GM10248 (cell line): ENCODE measurements around the gene DTNBP1.

Source experiments
- CTCF ChIA-PET: fragments of 300-600 bp; sonication (Branson Sonifier 250); formaldehyde crosslinking; extraction: SDS; loops from one replicate; lab custom pipeline; 2021; ENCODE audit warnings: antibody characterized with exemption; lab: Yijun Ruan, JAX
- POLR2A ChIA-PET: fragments of 350-650 bp; sonication (Branson Sonifier 250); formaldehyde crosslinking; extraction: SDS; loops from one replicate; lab custom pipeline; 2020; ENCODE audit warnings: antibody characterized with exemption; lab: Yijun Ruan, JAX
- DNase-seq: peaks from one replicate; pipeline ENCODE4 v3.0.0; 2012; ENCODE audit errors: extremely low spot score
- TF ChIP-seq, protein P1 (sequence below): IDR thresholded peaks from 2 replicates; pipeline ENCODE4 v1.5.1; 2012; ENCODE audit warnings: mild to moderate bottlenecking, low read depth; ENCODE audit errors: extremely low read depth, missing control alignments, control extremely low read depth

Gene DTNBP1

DNA sequence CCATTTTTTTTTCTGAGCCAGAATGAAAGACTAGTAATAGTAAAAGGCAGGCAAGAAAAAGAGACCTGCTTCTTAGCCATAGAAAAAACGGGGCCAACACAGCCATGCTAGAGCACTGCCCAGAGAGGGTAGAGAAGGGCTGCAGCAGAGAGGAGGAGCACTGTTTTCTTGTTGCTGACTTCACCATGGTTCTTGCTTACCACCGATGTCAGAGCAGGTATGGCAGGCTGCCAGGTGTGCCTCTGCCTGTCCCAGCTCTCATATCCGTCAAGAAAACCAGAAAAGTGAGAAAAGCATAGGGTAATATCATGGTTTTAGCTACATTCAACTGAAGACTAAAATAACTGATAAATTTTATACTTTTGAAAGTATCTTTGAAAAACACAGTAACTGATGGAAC, 60.7 kb downstream of the DTNBP1 start:
- TF ChIP-seq, protein P1, sequence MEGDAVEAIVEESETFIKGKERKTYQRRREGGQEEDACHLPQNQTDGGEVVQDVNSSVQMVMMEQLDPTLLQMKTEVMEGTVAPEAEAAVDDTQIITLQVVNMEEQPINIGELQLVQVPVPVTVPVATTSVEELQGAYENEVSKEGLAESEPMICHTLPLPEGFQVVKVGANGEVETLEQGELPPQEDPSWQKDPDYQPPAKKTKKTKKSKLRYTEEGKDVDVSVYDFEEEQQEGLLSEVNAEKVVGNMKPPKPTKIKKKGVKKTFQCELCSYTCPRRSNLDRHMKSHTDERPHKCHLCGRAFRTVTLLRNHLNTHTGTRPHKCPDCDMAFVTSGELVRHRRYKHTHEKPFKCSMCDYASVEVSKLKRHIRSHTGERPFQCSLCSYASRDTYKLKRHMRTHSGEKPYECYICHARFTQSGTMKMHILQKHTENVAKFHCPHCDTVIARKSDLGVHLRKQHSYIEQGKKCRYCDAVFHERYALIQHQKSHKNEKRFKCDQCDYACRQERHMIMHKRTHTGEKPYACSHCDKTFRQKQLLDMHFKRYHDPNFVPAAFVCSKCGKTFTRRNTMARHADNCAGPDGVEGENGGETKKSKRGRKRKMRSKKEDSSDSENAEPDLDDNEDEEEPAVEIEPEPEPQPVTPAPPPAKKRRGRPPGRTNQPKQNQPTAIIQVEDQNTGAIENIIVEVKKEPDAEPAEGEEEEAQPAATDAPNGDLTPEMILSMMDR, result no peak
- no peak for DNase-seq
- CTCF ChIA-PET, result interaction anchor here (0.8 to 2.1 kb wide), 4 partner anchors 8 to 175 kb away, joined by 3 to 6 read pairs (median 3); no protein-coding TSS in a partner anchor
- POLR2A ChIA-PET, result no interaction called here

GRCh38 chr6:15598273-15598798, 64.5 kb downstream of the DTNBP1 start:
- CTCF ChIA-PET, result no interaction called here
- TF ChIP-seq, protein P1, result no peak
- POLR2A ChIA-PET, result no interaction called here
- DNase-seq, result no peak

GRCh38 chr6:15596186-15596896, 66.5 kb downstream of the DTNBP1 start:
- ChIA-PET CTCF (interaction anchor here (0.8 to 1.4 kb wide), 3 partner anchors 10 to 14 kb away, joined by 3 to 5 read pairs (median 3); no protein-coding TSS in a partner anchor), POLR2A (no interaction called here)
- no peak for DNase-seq
- TF ChIP-seq, protein P1, result no peak

DNA sequence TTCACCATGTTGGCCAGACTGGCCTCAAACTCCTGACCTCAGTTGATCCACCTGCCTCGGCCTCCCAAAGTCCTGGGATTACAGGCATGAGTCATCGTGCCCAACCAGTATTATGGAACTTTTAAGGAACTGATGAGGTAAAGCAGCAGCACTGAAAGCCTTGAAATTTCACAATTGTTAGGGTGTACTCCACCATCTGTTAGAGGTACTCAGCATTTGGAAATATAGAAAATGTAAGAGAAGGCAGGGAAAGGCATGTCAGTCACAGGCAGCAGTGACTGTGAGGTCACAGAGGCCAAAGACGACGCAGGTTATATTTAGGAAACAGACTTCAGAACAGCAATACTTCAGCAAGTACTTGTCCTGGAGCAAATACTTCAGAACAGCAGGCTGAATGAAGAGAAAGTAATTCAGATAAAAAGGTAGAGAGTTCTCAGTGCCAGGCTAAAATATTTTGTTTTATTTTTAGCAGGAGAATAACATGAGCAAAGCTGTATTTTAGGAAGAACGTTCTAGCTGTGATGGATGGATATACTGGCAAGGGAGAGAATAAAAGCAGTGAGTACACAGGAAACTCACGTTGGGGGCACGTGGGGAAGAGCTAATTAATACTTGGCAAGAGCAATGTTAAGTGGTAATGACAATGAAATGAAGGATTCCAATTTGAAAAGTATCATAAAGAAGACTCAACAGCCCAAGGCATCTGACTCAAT, 67.2 kb downstream of the DTNBP1 start:
- no peak for DNase-seq
- POLR2A ChIA-PET, result no interaction called here
- CTCF ChIA-PET, result interaction anchor here (0.8 to 1.4 kb wide), 2 partner anchors 10 to 11 kb away, joined by 3 read pairs; no protein-coding TSS in a partner anchor
- TF ChIP-seq, protein P1, result no peak

- POLR2A ChIA-PET, result no interaction called here
- CTCF ChIA-PET, result interaction anchor here (0.9 kb wide), 1 partner anchor 7 kb away, joined by 3 read pairs; no protein-coding TSS in a partner anchor
- TF ChIP-seq, protein P1, result no peak
- no peak for DNase-seq
Measured at GRCh38 chr6:15594512-15595259, 68.1 kb downstream of the DTNBP1 start.

GRCh38 chr6:15593798-15594197, 69.0 kb downstream of the DTNBP1 start:
- POLR2A ChIA-PET, result no interaction called here

More at GRCh38 chr6:15593798-15594197, 69.0 kb downstream of the DTNBP1 start:
- DNase-seq, result no peak
- TF ChIP-seq, protein P1, result no peak
- CTCF ChIA-PET, result interaction anchor here (0.9 kb wide), 1 partner anchor 8 kb away, joined by 3 read pairs; no protein-coding TSS in a partner anchor
